HG03135 (cell line): ENCODE measurements around the gene DNAH10.

ENCODE experiments used
- ATAC-seq: cut with Tn5 transposase; IDR thresholded peaks from one replicate; pipeline ENCODE4 v1.9.1; 2021; ENCODE audit warnings: mild to moderate bottlenecking, moderate library complexity; ENCODE audit not compliant: unreplicated experiment

Gene DNAH10

DNA sequence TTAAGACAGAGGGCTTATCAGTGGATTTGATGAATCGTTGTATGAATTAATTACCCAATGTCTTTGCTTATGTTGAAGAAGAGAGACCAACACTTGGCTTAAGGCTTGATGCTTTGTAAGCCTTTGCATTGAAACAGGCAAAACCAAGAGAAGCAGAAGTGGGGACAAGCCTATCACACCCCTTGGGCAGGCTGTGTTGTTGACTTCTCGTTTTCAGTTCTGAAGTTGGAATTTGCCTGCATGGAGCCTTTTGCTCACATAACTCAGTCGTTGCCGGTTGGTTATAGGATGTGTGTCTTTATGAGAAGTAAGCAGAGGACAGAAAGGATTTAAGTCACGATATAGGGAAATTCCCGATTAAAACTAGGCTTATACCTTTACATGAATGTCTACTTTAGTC lies 115.9 kb downstream of the DNAH10 start:
- ATAC-seq, result no peak

DNA sequence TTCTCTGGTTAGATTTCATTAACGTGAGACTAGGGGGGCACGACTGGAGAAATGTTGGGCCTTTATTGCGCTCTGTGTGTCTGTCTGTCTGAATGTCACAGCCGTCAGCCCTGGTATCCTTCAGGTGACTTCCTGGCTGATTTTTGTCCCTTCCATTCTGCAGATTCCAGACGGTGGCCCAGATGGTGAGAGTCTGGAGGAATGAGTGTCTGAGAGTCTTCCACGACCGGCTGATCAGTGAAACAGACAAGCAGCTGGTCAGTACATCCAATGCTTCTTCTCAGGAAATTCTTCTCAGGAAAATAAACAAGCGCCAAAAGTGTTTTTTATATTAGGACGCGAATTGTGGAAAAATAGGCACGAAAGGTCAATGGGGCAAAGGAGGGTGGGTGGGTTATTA lies 117.0 kb downstream of the DNAH10 start:
- ATAC-seq, result no peak

DNA sequence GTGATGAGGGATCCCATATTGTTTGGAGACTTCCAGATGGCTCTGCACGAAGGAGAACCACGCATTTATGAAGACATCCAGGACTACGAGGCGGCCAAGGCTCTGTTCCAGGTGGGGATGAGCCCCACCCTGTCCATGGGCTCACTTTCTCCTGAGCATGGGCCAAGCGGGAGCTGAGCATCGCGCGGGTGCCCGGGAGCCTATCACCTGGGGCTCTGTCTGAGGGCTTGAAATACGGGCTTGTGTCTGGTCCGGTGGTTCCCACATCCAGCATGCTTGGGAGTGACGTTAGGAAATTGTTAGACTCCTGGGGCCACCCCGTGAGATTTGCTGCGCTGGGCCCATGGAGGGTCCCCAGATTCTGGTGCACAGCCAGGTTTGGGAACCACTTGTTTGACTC lies 117.6 kb downstream of the DNAH10 start:
- ATAC-seq, result no peak

DNA sequence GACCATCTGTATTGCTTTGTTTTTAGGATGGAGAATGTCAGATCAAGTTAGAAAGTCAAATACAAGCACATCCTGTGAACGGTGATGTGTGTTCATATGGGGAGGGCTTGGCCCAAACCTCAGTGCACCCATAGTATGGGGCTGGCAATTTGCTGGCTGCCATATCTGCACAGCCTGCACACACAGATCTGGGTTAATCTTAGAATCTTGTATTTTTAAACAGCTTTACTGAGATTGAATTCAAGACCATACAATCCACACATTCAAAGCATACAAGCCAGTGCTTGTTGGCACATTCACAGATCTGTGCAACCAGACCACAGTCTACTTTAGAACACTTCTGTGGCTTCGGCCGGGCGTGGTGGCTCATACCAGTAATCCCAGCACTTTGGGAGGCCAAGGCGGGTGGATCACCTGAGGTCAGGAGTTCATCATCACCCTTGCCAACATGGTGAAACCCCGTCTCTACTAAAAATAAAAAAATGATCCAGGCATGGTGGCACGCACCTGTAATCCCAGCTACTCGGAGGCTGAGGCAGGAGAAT lies 120.1 kb downstream of the DNAH10 start:
- ATAC-seq, result no peak

DNA sequence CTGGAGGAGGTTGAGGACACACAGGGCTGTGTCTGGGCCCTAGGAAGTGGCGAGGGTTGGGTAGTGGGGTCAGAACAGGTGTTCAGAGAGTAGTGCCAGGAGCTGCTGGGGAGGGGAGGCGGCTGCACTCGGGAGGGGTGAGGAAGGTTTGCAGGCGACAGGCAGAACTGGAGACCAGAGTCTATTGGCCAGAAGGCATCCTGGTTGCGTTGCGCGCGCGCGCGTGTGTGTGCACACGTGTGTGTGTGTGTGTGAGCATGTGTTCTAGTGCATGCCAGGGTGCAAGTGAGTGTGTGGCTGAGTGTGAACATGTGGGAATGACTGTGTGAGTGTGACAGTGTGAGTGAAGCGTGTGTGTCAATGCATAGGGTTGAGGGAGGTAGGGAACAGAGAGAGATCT lies 124.2 kb downstream of the DNAH10 start:
- no peak for ATAC-seq

DNA sequence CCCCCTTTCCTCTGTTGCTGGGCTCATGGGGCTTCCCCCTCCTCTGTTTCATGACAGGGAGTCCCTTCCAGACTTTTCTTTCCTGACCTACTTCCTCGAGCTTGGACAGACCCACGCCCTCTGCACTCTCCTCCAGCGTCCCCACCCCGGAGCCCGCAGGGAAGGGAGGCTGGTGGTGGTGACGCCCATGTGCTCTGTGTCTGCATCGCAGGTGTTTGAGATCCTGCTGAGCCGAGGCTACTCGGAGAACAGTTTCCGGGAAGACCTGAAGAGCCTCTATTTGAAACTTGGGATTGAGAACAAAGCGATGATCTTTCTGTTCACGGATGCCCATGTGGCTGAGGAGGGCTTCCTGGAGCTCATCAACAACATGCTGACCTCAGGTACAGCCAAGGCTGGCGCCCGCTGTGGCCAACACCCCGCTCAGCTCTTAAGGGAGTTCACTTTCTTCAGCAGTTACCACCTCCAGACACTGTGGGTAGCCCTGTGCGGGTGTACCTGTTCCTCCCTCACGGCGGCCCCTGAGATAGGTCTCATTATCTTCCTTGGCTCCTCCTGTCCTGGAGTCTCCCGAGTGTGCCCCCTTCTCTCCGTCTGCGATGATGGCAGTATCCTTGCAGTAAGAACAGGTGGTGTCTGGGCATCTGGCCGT lies 125.0 kb downstream of the DNAH10 start:
- no peak for ATAC-seq

DNA sequence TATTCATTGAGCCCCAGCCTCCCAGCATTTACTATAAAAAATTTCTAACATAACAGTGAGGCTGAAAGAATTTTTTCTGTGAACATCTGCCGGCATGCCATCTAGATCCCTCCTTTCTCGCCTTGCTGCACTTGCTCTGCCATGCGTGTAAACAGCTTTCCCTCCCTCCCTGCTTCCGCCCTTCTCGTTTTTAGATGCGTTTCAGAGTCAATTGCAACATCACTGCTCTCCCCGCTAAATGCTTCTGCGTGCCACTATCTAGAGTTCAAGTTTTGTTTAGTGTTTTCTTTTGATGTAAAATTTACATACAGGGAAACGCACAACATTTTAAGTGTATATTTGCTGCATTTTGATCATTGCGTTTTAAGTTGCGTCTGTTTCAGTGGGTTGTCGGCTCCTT lies 126.9 kb downstream of the DNAH10 start:
- no peak for ATAC-seq

DNA sequence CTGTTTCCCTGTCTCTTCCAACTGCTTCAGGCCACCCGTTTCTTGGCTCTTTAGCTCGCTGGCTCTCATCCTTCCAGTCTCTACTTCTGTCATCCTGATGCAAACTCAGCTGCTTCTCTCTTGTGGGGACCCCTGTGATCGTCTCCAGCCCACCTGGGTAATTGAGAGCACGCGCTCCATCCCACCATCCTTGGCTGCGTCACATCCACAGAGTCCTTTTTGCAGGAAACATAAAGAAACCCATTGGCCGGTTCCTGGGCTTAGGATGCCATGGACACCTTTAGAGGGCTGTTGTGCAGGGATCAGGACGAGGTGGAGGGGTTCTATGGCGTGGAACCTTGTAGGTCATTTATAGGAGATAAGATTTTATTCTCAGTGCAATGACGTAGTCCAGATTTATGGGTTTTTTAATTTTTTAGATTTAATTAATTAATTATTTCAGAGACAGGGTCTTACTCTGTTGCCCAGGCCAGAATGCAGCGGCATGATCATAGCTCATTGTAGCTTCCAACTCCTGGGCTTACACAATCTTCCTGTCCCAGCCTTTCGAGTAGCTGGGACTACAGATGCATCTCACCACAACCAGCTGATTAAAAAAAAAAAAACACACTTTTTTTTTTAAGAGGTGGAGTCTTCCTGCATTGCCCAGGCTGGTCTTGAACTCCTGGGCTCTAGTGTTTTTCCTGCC lies 127.9 kb downstream of the DNAH10 start:
- no peak for ATAC-seq

DNA sequence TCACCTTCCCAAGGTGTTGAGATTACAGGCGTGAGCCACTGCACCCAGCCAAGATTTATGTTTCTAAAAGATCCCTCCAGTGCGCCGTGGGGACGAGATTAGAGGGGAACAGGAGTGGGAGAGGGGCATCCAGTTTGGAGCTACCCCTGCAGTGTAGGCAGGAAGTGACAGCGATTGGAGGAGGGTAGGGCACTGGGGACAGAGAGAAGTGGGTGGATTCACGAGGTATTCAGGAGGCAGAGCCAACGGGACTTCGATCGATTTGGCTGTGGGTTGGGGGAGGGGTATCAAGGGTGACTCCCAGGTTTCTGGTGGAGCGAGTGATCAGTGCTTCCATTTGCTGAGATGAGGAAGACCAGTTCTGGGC lies 128.4 kb downstream of the DNAH10 start:
- ATAC-seq, result no peak

DNA sequence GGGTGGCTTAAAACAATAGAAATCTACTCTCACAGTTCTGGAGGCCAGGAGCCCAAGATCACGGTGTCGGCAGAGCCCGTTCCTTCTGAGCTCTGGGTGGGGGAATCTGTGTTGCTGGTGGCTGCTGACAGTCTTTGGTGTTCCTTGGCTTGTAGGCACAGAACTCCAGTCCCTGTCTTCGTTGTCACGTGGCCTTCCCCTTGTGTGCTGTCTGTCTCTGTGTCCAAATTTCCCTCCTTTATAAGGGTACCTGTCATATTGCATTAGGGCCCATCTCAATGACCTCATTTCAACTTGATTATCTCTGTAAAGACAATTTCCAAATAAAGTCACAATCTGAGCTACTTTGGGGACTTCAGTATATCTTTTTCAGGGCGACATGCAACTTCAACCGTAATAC lies 128.9 kb downstream of the DNAH10 start:
- ATAC-seq, result no peak

DNA sequence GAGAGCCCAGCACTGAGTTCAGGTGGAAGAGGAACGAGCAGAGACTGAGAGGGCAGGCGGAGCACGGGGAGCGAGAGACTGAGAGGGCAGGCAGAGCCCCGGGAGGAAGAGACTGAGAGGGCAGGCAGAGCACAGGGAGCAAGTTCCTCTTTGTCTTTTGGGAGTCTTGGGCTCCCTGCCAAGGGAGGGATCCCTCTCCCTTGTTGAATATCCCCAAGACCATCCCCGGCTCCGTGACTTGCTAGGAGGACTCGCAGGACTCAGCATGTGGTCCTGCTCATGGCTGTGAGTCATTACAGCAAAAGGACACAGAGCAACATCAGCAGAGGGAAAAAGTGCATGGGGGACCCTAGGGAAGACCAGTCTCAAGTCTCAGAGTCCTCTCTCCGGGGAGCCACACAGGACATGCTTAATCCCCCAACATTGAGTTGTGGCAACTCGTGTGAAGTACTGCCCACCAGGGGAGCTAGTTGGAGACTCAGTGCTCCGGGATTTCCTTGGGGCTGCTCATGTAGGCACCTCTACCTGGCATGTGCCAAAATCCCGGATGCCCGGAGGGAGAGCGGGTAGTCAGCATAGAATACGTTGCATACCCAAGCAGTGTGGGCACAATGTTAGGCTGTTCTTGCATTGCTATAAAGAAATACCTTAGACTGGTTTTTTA lies 129.5 kb downstream of the DNAH10 start:
- ATAC-seq, result no peak

DNA sequence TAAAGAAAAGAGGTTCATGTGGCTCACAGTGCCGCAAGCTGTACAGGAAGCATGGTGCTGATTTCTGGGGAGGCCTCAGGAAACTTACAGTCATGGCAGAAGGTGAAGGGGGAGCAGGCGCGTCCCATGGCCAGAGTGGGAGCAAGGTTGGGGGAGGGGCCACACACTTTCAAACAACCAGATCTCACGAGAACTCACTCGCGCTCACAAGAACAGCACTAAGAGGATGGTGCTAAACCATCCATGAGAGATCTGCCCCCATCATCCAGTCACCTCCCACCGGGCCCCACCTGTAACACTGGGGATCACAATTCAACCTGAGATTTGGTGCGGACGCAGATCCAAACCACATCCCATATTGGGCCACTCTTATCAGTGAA lies 130.1 kb downstream of the DNAH10 start:
- no peak for ATAC-seq

DNA sequence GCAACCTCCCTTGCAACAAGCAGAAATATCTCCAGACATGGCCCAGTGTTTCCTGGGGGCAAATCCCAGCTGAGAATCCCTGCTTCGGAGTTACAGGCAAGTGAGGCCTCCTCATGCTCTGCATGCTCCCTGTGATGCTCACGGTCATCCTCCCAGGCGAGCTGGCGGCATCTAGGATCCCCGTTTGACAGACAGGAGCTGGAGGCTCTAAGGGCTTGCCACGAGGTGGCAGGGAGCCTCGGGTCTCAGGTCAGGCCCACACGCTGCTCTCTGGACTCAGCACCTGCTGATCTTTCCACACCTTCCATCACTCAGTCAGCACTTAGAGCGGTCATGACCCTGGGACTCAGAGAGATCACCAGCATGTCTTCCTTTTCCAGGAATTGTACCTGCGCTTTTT lies 130.8 kb downstream of the DNAH10 start:
- ATAC-seq, result no peak

DNA sequence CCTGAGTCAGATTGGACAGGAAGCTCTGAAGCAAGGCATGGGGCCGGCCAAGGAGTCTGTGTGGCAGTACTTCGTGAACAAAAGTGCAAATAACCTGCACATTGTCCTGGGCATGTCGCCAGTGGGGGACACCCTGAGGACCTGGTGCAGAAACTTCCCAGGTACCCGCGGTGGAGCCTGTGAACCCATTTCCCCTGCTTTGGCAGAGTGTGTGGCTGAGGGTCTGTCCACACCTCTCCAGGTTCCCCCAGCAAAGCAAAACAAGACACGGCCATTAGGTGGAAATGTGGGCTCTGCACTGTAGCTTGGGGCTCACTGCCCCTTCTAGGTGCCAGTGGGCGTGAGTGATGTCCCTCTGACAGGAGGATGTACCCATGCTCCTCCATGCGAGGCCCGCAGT lies 131.2 kb downstream of the DNAH10 start:
- no peak for ATAC-seq

DNA sequence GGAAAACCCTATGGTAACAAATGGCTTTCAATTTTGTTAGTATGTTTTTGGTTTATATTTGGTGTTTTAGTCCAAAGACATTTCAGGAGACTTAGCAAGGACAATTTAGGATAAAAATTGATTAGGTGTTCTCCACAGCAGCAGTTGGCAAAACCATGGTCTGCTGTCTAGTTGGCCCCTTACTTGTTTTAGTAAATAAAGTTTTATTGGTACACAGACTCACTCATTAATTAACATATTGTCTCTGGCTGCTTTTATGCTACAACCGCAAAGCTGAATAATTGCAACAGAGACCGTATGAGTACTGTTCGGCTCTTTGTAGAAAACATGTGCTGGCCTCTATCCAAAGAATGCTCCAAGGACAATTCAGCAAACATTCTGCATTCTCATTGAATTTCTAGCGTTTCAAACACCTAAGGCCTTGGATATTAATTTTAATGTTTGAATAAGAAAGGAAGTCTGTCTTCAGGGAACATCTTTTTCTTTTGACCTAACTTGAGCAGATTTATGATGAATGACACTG lies 132.8 kb downstream of the DNAH10 start:
- ATAC-seq, result no peak

DNA sequence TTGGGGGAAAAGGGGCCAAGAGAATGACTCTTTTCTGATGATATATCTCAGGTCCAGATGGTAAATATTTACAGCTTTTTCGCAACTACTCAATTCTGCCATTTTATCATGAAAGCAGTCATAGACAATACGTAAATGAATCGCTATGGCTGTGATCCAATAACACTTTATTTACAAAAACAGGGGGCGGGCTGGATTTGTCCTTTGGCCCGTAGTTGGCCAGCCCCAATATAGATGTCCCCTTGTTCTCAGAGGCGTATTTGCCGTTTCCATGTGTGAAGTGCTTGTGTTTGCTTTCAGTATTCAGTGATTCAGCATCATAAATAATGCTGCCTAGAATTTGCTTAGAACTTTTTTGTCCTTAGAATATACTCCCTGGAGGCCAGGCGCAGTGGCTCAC lies 133.3 kb downstream of the DNAH10 start:
- no peak for ATAC-seq

DNA sequence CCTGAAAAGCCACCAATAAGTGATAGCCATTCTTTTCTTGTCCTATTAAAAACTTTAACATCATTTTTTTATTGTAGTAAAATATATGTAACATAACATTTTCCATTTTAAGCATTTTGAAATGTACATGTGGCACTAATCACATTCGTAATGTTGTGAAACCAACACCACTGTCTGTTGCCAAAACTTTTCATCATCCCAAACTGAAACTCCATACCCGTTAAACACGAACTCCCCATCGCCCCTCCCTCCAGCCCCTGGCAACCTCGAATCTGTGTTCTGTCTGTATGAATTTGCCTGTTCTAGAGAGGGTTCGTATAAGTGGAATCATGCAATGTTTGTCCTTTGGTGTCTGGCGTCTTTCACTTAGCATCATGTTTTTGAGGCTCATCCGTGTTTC lies 134.7 kb downstream of the DNAH10 start:
- no peak for ATAC-seq

DNA sequence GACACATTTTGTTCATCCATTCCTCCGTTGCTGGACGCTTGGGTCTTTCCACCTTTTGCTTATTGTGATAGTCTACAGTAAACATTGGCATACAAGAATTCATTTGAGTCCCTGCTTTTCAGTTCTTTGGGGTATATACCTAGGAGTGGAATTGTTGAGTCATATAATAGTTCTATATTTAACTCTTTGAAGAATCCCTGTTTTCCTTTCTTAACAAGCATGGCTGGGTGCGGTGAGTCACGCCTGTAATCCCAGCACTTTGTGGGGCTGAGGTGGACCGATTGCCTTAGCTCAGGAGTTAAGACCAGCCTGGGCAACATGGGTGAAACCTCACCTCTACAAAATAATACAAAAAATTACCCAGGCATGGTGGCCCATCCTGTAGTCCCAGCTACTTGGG lies 135.1 kb downstream of the DNAH10 start:
- no peak for ATAC-seq

DNA sequence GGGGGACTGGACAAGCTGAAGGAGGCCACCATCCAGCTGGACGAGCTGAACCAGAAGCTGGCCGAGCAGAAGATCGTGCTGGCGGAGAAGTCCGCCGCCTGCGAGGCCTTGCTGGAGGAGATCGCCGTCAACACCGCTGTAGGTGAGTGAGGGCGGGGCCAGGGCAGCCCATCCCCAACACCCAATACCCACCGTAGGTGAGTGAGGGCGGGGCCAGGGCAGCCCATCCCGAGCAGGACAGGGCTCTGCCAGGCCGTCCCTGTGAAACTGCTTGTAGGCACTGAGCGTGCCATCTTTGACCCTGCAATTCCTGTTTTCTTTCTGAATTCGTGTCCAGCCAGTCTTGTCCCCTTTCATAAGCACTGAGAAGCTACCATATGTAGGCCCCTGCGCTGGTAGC lies 136.6 kb downstream of the DNAH10 start:
- no peak for ATAC-seq

DNA sequence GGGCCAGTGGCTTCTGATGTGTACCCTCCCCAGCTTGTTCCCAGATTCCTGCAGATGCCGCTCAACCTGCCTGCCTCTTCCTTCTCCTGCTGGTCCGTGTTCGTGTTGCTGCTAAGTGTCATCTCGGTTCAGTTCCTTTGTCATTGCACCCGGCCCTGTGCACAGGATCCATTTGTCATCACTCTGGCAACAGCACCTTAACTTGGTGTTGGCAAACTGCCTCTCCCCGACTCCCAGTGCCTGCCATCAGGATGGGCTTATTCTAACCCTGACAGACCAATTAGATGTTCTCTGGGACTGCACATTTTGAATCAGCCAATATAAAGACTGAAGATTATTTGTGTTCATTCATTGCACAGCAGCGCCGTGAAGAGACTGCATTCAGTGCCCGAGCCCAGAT lies 137.3 kb downstream of the DNAH10 start:
- no peak for ATAC-seq

DNA sequence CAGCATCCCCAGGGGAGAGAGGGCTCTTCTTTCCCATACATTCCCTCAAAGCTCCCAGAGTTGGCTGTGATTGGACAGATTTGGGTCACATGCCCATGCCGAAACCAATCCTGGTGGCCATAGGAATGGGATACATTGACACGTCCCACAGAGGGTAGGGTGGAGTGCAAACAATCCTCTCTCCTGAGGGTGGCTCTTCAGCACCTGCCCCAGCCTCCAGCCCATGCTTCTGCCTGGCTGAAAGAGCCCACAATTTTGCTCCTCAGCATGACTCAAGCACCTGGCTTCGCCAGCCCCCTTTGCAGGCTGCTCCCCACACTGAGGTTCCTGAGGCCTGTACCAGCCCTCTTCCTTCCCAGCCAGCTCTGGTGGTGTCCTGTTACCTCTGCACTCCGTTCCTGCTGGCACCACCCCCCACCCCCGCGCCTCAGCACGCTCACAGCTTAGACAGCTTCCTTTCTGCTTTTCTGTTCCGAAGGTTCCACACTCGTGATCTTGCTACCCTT lies 138.8 kb downstream of the DNAH10 start:
- ATAC-seq, result no peak

DNA sequence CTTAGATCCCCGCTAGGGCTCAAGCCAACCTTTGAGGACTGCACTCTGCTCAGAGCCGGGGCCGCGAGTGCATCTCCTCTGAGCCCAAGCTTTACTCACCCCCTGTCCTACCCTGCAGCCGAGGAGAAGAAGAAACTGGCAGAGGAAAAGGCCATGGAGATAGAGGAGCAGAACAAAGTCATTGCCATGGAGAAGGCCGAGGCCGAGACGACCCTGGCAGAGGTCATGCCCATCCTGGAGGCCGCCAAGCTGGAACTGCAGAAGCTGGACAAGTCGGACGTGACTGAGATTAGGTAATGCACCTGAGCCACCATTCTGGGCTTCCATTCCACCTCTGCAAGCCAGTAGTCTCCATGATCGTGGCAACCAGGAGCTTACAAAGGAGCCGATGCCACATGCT lies 140.7 kb downstream of the DNAH10 start:
- ATAC-seq, result no peak
